ENCODE data around the gene EGLN2. TPM values are rescaled to one million over a fixed set of nuclear protein-coding genes. Genes with fewer than 3 reads are reported as not detected.

The EGLN2 gene
- polyA plus RNA-seq, 1 donor (not counting 4 experiments of a cell fraction or from before 2014, with no cell fraction given), result 31.6 TPM

- no peak for DNase-seq (ENCODE audit: low read depth, low spot score)
- H3K4me3 ChIP-seq (ENCODE audit: control insufficient read depth in 2 of 3, extremely low read depth in 1 of 3, insufficient read depth in 2 of 3, low read depth in 1 of 3, low read length in 3 of 3), result no peak overlapping the region
- dilution Hi-C loops (cut with MboI; ENCODE audit: extremely low pct_ligation_motif_present, low sequenced_read_pairs), result no loop called here
- peaks cover 20 to 50% of the 10 kb centered on the region in 2 experiments for H3K36me3 ChIP-seq (ENCODE audit: control insufficient read depth in 2 of 2, extremely low read depth in 1 of 2, insufficient read depth in 2 of 2, low read length in 2 of 2)
- TF ChIP-seq CTCF (optimal IDR thresholded peaks at IDR 0.05 in 1 of 3, IDR thresholded peaks at IDR 0.05 in 1 of 3, conservative IDR thresholded peaks at IDR 0.05 in 1 of 3; ENCODE audit: extremely low read depth in 1 of 3, insufficient read depth in 2 of 3, low read length in 3 of 3) (no peak), EZH2 (IDR thresholded peaks at IDR 0.05; ENCODE audit: low read length) (no peak)
- H3K9me1 ChIP-seq (ENCODE audit: control insufficient read depth, extremely low read depth, insufficient read depth, low read length), result peaks cover 9% of the 10 kb centered on the region
- no peaks in the 10 kb centered on the region for H3K27me3 ChIP-seq (ENCODE audit: control insufficient read depth, extremely low read depth, insufficient read depth, low read length)
- peak overlapping the region; percentile 41 for H3K4me2 ChIP-seq (ENCODE audit: control insufficient read depth, extremely low read depth, insufficient read depth, low read depth, low read length)
- H3K9ac ChIP-seq (ENCODE audit: control insufficient read depth, extremely low read depth, insufficient read depth, low read length), result peak overlapping the region; percentile 13
- peaks cover 19% of the 10 kb centered on the region for H4K20me1 ChIP-seq (ENCODE audit: control insufficient read depth, extremely low read depth, insufficient read depth, low read length)
- no peak for FAIRE-seq
- H3K27ac ChIP-seq (ENCODE audit: control insufficient read depth, insufficient read depth, low read length), result peak overlapping the region; percentile 36
- peaks cover 34% of the 10 kb centered on the region for H3K4me1 ChIP-seq (ENCODE audit: control insufficient read depth, extremely low read depth, insufficient read depth, low read length)
- H3K79me2 ChIP-seq (ENCODE audit: control insufficient read depth, insufficient read depth, low read length), result peaks cover 77% of the 10 kb centered on the region
- no peaks in the 10 kb centered on the region for H3K9me3 ChIP-seq (ENCODE audit: control insufficient read depth, low read depth, low read length)
- H2AFZ ChIP-seq (ENCODE audit: control insufficient read depth, low read length), result no peak overlapping the region
Observed at GRCh38 chr19:40754611-40755247, 44.3 kb upstream of the EGLN2 start.

- H3K4me1 ChIP-seq (ENCODE audit: control insufficient read depth, extremely low read depth, insufficient read depth, low read length), result peaks cover 33% of the 10 kb centered on the region
- dilution Hi-C loops (cut with MboI; ENCODE audit: extremely low pct_ligation_motif_present, low sequenced_read_pairs), result no loop called here
- H3K36me3 ChIP-seq (ENCODE audit: control insufficient read depth in 2 of 2, extremely low read depth in 1 of 2, insufficient read depth in 2 of 2, low read length in 2 of 2), result peaks cover 22 to 53% of the 10 kb centered on the region in 2 experiments
- no peak overlapping the region for H3K9ac ChIP-seq (ENCODE audit: control insufficient read depth, extremely low read depth, insufficient read depth, low read length)
- H3K9me3 ChIP-seq (ENCODE audit: control insufficient read depth, low read depth, low read length), result no peaks in the 10 kb centered on the region
- H3K27me3 ChIP-seq (ENCODE audit: control insufficient read depth, extremely low read depth, insufficient read depth, low read length), result no peaks in the 10 kb centered on the region
- no peak overlapping the region for H3K27ac ChIP-seq (ENCODE audit: control insufficient read depth, insufficient read depth, low read length)
- H3K4me2 ChIP-seq (ENCODE audit: control insufficient read depth, extremely low read depth, insufficient read depth, low read depth, low read length), result no peak overlapping the region
- H2AFZ ChIP-seq (ENCODE audit: control insufficient read depth, low read length), result no peak overlapping the region
- no peak for TF ChIP-seq EZH2 (IDR thresholded peaks at IDR 0.05; ENCODE audit: low read length)
- H3K4me3 ChIP-seq (ENCODE audit: control insufficient read depth in 2 of 3, extremely low read depth in 1 of 3, insufficient read depth in 2 of 3, low read depth in 1 of 3, low read length in 3 of 3), result no peak overlapping the region
- peaks cover 19% of the 10 kb centered on the region for H4K20me1 ChIP-seq (ENCODE audit: control insufficient read depth, extremely low read depth, insufficient read depth, low read length)
- peaks cover 9% of the 10 kb centered on the region for H3K9me1 ChIP-seq (ENCODE audit: control insufficient read depth, extremely low read depth, insufficient read depth, low read length)
- peaks cover 80% of the 10 kb centered on the region for H3K79me2 ChIP-seq (ENCODE audit: control insufficient read depth, insufficient read depth, low read length)
- FAIRE-seq (no peak), DNase-seq (ENCODE audit: low read depth, low spot score) (no peak)
Observed at GRCh38 chr19:40755248-40755624, 43.8 kb upstream of the EGLN2 start.

- Histone ChIP-seq H3K27me3 (ENCODE audit: control insufficient read depth, extremely low read depth, insufficient read depth, low read length) (no peaks in the 10 kb centered on the region), H4K20me1 (ENCODE audit: control insufficient read depth, extremely low read depth, insufficient read depth, low read length) (peaks cover 19% of the 10 kb centered on the region), H3K9ac (ENCODE audit: control insufficient read depth, extremely low read depth, insufficient read depth, low read length) (no peak overlapping the region), H3K4me2 (ENCODE audit: control insufficient read depth, extremely low read depth, insufficient read depth, low read depth, low read length) (no peak overlapping the region), H3K27ac (ENCODE audit: control insufficient read depth, insufficient read depth, low read length) (no peak overlapping the region), H3K9me1 (ENCODE audit: control insufficient read depth, extremely low read depth, insufficient read depth, low read length) (peaks cover 9% of the 10 kb centered on the region), H3K9me3 (ENCODE audit: control insufficient read depth, low read depth, low read length) (no peaks in the 10 kb centered on the region), H3K4me3 (ENCODE audit: control insufficient read depth in 2 of 3, extremely low read depth in 1 of 3, insufficient read depth in 2 of 3, low read depth in 1 of 3, low read length in 3 of 3) (no peak overlapping the region), H2AFZ (ENCODE audit: control insufficient read depth, low read length) (no peak overlapping the region), H3K4me1 (ENCODE audit: control insufficient read depth, extremely low read depth, insufficient read depth, low read length) (peaks cover 33% of the 10 kb centered on the region), H3K79me2 (ENCODE audit: control insufficient read depth, insufficient read depth, low read length) (peaks cover 81% of the 10 kb centered on the region), H3K36me3 (ENCODE audit: control insufficient read depth in 2 of 2, extremely low read depth in 1 of 2, insufficient read depth in 2 of 2, low read length in 2 of 2) (peaks cover 25 to 58% of the 10 kb centered on the region in 2 experiments)
- dilution Hi-C loops (cut with MboI; ENCODE audit: extremely low pct_ligation_motif_present, low sequenced_read_pairs), result no loop called here
- no peak for DNase-seq (ENCODE audit: low read depth, low spot score)
- FAIRE-seq, result no peak
- TF ChIP-seq EZH2 (IDR thresholded peaks at IDR 0.05; ENCODE audit: low read length), result no peak
- TF ChIP-seq CTCF (optimal IDR thresholded peaks at IDR 0.05 in 1 of 3, IDR thresholded peaks at IDR 0.05 in 1 of 3, conservative IDR thresholded peaks at IDR 0.05 in 1 of 3; ENCODE audit: extremely low read depth in 1 of 3, insufficient read depth in 2 of 3, low read length in 3 of 3), result no peak
Observed at GRCh38 chr19:40755791-40756190, 43.2 kb upstream of the EGLN2 start.

All from keratinocyte (primary cell).